Measurements from ENCODE around the gene RASSF8.

DNA sequence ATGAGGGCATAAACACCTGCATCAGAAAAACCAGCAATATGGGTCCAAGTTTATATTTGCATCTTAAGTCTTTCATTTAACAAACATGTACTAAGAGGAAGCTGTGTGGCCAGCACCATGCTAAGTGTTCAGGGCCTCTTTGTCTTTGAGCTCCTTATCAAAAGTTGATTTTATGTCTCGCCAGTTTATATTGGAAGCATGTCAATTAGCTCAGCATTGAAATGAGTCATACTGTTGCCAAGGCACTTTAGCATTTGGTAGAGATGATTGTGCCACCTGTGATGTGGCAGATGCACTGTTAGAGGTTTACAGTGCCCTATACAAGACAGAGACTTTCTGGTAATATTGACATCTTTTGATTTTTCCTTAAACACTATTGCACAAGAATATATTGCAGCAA lies 97.9 kb downstream of the RASSF8 start:
- no peak for TF ChIP-seq CTCF (IDR thresholded peaks at IDR 0.05; ENCODE audit: insufficient read depth, low read length, poor library complexity, severe bottlenecking)
- no peak for TF ChIP-seq EZH2phosphoT487 (conservative IDR thresholded peaks at IDR 0.05; ENCODE audit: low read length)

All from SU-DHL-6 (cell line).